Heart right ventricle (tissue), 16 donors: ENCODE results near the gene ELANE. TPM values are rescaled to one million over a fixed set of nuclear protein-coding genes. Genes with fewer than 3 reads are reported as not detected.
"Not testable (repeated sequence)": the region's sequence is repeated elsewhere in the genome, so short reads cannot be mapped to it uniquely, and the experiment has no call there.

Experiments
- ATAC-seq, 8 donors: fragments of 200-7000 bp; cut with Tn5 transposase; one replicate each; pipeline ENCODE4 v1.9.1; 2020; ENCODE audit warnings: mild to moderate bottlenecking in 8 of 8, moderate library complexity in 8 of 8, moderate number of reproducible peaks in 1 of 8
- DNase-seq, 2 donors: peaks; one replicate each; pipeline ENCODE4 v3.0.0-alpha.2; 2020
- H3K27ac ChIP-seq, 10 donors: fragments of 200-600 bp; sonication (generic) in 2 of 10; one replicate each; pipeline versions ENCODE4 v1.5.0 to v1.8.0; 2020 to 2022; ENCODE audit warnings: mild to moderate bottlenecking in 3 of 10
- H3K27me3 ChIP-seq, 7 donors: fragments of 200-600 bp; one replicate each; pipeline ENCODE4 v1.8.0; 2021 to 2022; ENCODE audit warnings: mild to moderate bottlenecking in 2 of 7
- H3K36me3 ChIP-seq, 9 donors: fragments of 200-600 bp; sonication (generic) in 1 of 9; one replicate each; pipeline versions ENCODE4 v1.5.0 to v1.8.0; 2020 to 2022; ENCODE audit warnings: mild to moderate bottlenecking in 2 of 9
- H3K4me1 ChIP-seq, 9 donors: fragments of 200-600 bp; sonication (generic) in 1 of 9; one replicate each; pipeline versions ENCODE4 v1.5.0 to v1.8.0; 2020 to 2022; ENCODE audit warnings: mild to moderate bottlenecking in 4 of 9
- H3K4me3 ChIP-seq, 10 donors: fragments of 200-600 bp; sonication (generic) in 2 of 10; one replicate each; pipeline versions ENCODE4 v1.5.0 to v1.8.0; 2020 to 2022; ENCODE audit warnings: mild to moderate bottlenecking in 7 of 10, moderate library complexity in 2 of 10
- H3K9me3 ChIP-seq, 11 donors: fragments of 200-600 bp in 10 of 11; sonication (generic) in 2 of 11; one replicate each; pipeline versions ENCODE4 v1.5.0 to v1.8.0; 2013 to 2022; ENCODE audit warnings: mild to moderate bottlenecking in 2 of 11, control low read depth in 1 of 11, moderate library complexity in 1 of 11
- WGBS, 2 donors: extraction: QIAGEN DNeasy Blood & Tissue Kit; methylation state at CpG; one replicate each; pipeline ENCODE4 v1.1.7; 2013; ENCODE audit warnings: inconsistent platforms in 1 of 2; 5-methylcytosine and 5-hydroxymethylcytosine counted together
- intact Hi-C, 10 donors: fragments of 100-400 bp; cut with DNase I; formaldehyde crosslinking; loops; one replicate each; pipeline versions ENCODE4 v1.11.1 to v1.14.2; 2022
- polyA plus RNA-seq, 2 donors: library from polyadenylated mRNA; stranded (reverse); fragments of 200-250 nt; gene quantifications; one replicate each; pipeline ENCODE4 v1.2.3, GENCODE V29; 2013
- total RNA-seq, 10 donors: library from RNA; stranded (reverse); fragmentation: NEBNext Ultra II Directional in 3 of 10; extraction: Animal tissue kit (Norgen Biotek cat#: 25700) in 3 of 10; gene quantifications; one replicate each; pipeline versions ENCODE4 v1.2.1 to v1.2.4, GENCODE V29; 2021 to 2023
- TF ChIP-seq, protein P1 (sequence below), 9 donors: fragments of 200-600 bp; sonication (generic) in 2 of 9; IDR thresholded peaks; one replicate each; pipeline versions ENCODE4 v1.5.0 to v1.8.0; 2021 to 2022; ENCODE audit warnings: antibody characterized with exemption in 9 of 9, mild to moderate bottlenecking in 5 of 9, moderate library complexity in 1 of 9
- donor health status: Arrhythmogenic right ventricular cardiomyopathy.
- donor health status: ischemic (EF 13 %, LVEDD 7.1; RV severe dilation, severe dysfunction).
- donor health status: healthy with polysubstance abuse.
- donor health status: DM: no; HTN: yes; CAD: no.
- donor health status: DM: no; HTN: no; CAD: no.
- donor health status: ischemic (EF 25% LVEDD 6.9; RV normal size, moderate dysfunction).
- donor health status: ischemic (EF 25% LVEDD 5.7; RV mildly dilated, moderate dysfunction).
- donor health status: healthy.
- donor health status: DM: yes; HTN: yes; CAD: no.
- donor health status: Ischemic cardiomyopathy.
- donor health status: ischemic (EF 35%, LVEDD 5.7; RV mildly dilated, moderate dysfunction).
- donor health status: nonischemic (EF 11% LVEDD 7.7; RV severe dilation, severe dysfunction).
- donor health status: DM: yes; HTN: yes; CAD: no.
- donor health status: PGD.
- donor health status: ischemic (EF 29% LVEDD 5.4; RV normal size, mild dysfunction).
- donor health status: nonischemic (EF 23%, LVEDD 6.1; RV moderate dilation, normal function).

The ELANE gene
- total and polyA plus RNA-seq, 12 donors: 0.26 to 5.4 (median 1.0) TPM; not detected in 3

DNA sequence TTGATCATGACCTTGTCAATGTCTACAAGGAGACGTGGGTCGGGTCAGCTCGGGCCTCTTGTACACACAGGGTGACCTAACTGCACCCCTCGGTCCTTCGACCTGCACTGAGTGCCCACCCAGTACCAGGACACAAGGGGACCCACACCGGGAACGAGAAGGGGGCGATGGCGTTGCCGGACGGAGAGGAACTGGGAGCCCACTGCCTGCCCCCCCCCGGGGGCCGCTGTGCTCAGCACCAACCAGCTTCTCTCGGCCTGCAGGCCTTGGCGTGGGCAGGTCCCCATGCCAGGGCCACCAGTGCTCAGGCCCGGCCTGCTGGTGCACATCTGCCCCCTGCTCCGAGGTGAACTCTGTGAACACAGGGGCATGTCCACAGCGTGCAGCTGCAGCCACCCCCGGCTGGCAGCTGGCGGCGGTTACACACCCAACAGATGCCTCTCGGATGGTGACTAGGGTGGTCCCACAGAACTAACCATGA, 21.5 kb downstream of the ELANE start:
- Histone ChIP-seq H3K36me3 (peaks cover 0 to 74% (median 20%) of the 10 kb centered on the region in 9 donors), H3K27ac (no peak overlapping the region), H3K4me1 (peaks cover 0 to 29% (median 3%) of the 10 kb centered on the region in 9 donors), H3K9me3 (no peaks in the 10 kb centered on the region), H3K27me3 (no peaks in the 10 kb centered on the region), H3K4me3 (no peak overlapping the region)
- 94% methylated on average over 22 of the region's 22 CpGs for WGBS, 2 donors
- no peak for ATAC-seq
- TF ChIP-seq, protein P1, sequence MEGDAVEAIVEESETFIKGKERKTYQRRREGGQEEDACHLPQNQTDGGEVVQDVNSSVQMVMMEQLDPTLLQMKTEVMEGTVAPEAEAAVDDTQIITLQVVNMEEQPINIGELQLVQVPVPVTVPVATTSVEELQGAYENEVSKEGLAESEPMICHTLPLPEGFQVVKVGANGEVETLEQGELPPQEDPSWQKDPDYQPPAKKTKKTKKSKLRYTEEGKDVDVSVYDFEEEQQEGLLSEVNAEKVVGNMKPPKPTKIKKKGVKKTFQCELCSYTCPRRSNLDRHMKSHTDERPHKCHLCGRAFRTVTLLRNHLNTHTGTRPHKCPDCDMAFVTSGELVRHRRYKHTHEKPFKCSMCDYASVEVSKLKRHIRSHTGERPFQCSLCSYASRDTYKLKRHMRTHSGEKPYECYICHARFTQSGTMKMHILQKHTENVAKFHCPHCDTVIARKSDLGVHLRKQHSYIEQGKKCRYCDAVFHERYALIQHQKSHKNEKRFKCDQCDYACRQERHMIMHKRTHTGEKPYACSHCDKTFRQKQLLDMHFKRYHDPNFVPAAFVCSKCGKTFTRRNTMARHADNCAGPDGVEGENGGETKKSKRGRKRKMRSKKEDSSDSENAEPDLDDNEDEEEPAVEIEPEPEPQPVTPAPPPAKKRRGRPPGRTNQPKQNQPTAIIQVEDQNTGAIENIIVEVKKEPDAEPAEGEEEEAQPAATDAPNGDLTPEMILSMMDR (IDR thresholded peaks at IDR 0.05): no peak
- DNase-seq: no peak
- intact Hi-C loops: loop anchor here in 1 of 10 donors (5.0 kb wide), 1 partner anchor 34 kb away; no protein-coding TSS in a partner anchor

DNA sequence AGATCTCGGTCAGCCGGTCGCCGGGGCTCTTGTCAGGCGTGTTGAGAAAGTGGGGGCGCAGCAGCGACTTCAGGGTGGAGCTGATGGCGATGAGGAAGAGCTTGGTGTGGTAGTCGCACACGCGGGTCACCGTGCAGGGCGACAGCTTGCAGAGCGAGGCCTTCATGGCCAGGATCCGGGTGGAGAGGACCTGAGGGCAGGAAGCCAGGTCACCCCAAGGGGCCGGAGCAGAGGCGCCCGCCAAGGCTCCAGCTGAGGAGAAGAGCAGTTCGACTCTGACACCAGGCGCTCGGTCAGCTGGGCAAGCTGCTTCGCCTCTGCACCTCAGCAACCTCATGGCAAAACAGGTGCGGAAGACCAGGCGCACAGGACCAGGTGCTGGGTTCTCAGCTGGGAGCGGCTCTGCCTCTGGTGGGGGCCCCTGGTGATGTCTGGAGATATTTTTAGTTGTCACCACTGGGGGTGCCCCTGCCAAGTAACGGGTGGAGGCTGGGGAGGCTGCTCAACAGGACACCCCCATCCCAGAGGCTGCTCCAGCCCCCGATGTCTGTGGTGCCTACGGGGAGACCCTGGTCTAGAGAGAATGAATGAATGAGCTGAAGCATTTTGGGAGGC, 23.3 kb downstream of the ELANE start:
- TF ChIP-seq, protein P1 (IDR thresholded peaks at IDR 0.05): no peak
- no peak for ATAC-seq
- no peak for DNase-seq
- intact Hi-C loops: no loop called here
- WGBS, 2 donors: 93 to 95% methylated on average over 28 of the region's 28 CpGs
- no peak overlapping the region for H3K27ac ChIP-seq
- H3K27me3 ChIP-seq: no peaks in the 10 kb centered on the region
- no peaks in the 10 kb centered on the region for H3K9me3 ChIP-seq
- peaks cover 0 to 15% (median 0%) of the 10 kb centered on the region in 9 donors for H3K4me1 ChIP-seq
- peaks cover 0 to 64% (median 20%) of the 10 kb centered on the region in 9 donors for H3K36me3 ChIP-seq
- no peak overlapping the region for H3K4me3 ChIP-seq

DNA sequence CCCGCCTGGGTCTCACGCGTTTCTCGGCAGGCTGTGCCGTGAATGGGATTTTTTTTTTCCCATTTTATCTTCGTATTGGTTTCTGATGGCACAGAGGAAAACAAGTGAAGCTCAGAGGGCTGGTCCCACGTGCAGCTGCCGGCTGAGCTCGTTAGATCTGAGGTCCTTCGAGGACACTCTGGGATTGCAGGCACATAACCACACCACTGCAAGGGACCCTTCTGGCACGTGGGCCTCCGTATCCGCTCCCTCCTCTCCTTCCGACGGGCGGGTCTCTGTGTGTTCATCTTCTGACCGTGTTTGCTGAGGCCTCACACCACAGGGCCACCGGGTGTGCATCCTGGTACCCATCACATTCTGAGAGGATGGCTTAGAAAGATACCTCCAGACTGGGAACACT, 24.0 kb downstream of the ELANE start:
- 77 to 82% methylated on average over 18 of the region's 18 CpGs for WGBS, 2 donors
- no peak for ATAC-seq
- Histone ChIP-seq H3K36me3 (peaks cover 0 to 66% (median 20%) of the 10 kb centered on the region in 9 donors), H3K4me1 (peaks cover 0 to 13% (median 0%) of the 10 kb centered on the region in 9 donors), H3K4me3 (no peak overlapping the region), H3K9me3 (no peaks in the 10 kb centered on the region), H3K27me3 (no peaks in the 10 kb centered on the region), H3K27ac (no peak overlapping the region)
- TF ChIP-seq, protein P1 (IDR thresholded peaks at IDR 0.05): no peak
- no peak for DNase-seq
- intact Hi-C loops: no loop called here

DNA sequence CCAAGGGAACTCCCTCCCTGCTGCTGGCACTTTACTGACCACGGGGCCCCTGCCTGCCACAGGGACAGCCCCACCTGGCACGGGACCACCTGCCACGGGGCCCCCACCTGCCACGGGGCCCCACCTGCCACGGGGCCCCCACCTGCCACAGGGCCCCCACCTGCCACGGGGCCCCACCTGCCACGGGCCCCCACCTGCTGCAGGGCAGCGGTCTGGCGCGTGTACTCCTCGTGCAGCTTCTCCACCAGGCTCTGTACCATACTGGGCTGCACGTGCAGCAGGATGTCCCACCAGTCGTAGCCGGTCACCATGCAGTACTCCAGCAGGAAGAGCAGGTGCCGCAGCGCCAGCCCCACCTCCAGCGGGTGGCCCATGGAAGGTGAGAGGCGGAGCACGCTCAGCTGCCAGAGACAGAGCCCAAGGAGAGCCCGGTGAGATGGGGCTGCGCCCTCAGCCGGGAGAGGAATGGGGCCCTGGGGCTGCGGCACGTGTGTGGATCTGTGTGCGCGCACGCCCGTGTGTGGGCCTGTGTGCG, 24.7 kb downstream of the ELANE start:
- Histone ChIP-seq H3K36me3 (peaks cover 0 to 69% (median 25%) of the 10 kb centered on the region in 9 donors), H3K4me1 (peaks cover 0 to 9% (median 0%) of the 10 kb centered on the region in 9 donors), H3K4me3 (no peak overlapping the region), H3K9me3 (no peaks in the 10 kb centered on the region), H3K27ac (no peak overlapping the region), H3K27me3 (no peaks in the 10 kb centered on the region)
- intact Hi-C loops: no loop called here
- TF ChIP-seq, protein P1 (IDR thresholded peaks at IDR 0.05): no peak
- no peak for DNase-seq
- ATAC-seq: no peak
- 90 to 96% methylated on average over 28 to 29 of the region's 29 CpGs for WGBS, 2 donors

DNA sequence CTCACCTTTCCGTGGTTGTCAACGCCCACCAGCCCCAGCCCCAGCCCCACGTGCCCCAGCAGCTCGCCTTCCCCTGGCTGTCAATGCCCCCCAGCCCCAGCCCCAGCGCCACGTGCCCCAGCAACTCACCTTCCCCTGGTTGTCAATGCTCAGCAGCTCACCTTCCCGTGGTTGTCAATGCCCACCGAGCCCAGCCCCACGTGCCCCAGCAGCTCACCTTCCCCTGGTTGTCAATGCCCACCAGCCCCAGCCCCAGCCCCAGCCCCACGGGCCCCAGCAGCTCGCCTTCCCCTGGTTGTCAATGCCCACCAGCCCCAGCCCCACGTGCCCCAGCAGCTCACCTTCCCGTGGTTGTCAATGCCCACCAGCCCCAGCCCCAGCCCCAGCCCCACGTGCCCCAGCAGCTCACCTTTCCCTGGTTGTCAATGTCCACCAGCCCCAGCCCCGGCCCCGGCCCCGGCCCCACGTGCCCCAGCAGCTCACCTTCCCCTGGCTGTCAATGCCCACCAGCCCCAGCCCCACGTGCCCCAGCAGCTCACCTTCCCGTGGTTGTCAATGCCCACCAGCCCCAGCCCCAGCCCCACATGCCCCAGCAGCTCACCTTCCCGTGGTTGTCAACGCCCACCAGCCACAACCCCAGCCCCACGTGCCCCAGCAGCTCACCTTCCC, 26.0 kb downstream of the ELANE start:
- H3K9me3 ChIP-seq, H3K27me3 ChIP-seq, H3K27ac ChIP-seq, H3K4me3 ChIP-seq, ATAC-seq, DNase-seq, H3K4me1 ChIP-seq, intact Hi-C loops: not testable (repeated sequence)
- H3K36me3 ChIP-seq: peaks cover 0 to 76% (median 26%) of the 10 kb centered on the region in 9 donors
- 91 to 94% methylated on average over 17 to 23 of the region's 23 CpGs for WGBS, 2 donors

DNA sequence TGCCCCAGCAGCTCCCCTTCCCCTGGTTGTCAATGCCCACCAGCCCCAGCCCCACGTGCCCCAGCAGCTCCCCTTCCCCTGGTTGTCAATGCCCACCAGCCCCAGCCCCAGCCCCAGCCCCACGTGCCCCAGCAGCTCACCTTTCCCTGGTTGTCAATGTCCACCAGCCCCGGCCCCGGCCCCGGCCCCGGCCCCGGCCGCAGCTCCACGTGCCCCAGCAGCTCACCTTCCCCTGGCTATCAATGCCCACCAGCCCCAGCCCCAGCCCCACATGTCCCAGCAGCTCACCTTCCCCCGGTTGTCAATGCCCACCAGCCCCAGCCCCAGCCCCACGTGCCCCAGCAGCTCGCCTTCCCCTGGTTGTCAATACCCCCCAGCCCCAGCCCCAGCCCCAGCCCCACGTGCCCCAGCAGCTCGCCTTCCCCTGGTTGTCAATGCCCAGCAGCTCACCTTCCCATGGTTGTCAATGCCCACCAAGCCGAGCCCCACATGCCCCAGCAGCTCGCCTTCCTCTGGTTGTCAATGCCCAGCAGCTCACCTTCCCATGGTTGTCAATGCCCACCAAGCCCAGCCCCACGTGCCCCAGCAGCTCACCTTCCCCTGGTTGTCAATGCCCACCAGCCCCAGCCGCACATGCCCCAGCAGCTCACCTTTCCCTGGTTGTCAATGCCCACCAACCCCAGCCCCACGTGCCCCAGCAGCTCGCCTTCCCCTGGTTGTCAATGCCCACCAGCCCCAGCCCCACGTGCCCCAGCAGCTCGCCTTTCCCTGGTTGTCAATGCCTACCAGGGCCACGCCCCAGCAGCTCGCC, 26.9 kb downstream of the ELANE start:
- H3K27me3 ChIP-seq, H3K27ac ChIP-seq, intact Hi-C loops, ATAC-seq, H3K4me1 ChIP-seq, H3K9me3 ChIP-seq, DNase-seq, H3K4me3 ChIP-seq: not testable (repeated sequence)
- H3K36me3 ChIP-seq: peaks cover 0 to 74% (median 26%) of the 10 kb centered on the region in 9 donors
- 90% methylated on average over 23 to 24 of the region's 24 CpGs for WGBS, 2 donors
